HepG2 (cell line): ENCODE data around the gene INTS15. TPM values are rescaled to one million over a fixed set of nuclear protein-coding genes. Genes with fewer than 3 reads are reported as not detected.

Experiments used
- GATA4 ChIP-seq: sonication (generic); IDR thresholded peaks from 2 replicates; pipeline ENCODE4 v1.6.1; 2016; ENCODE audit warnings: antibody characterized with exemption, low read depth, borderline replicate concordance
- NFE2 ChIP-seq: sonication (generic); formaldehyde crosslinking; IDR thresholded peaks from 2 replicates; pipeline ENCODE4 v1.4.0; 2020; ENCODE audit warnings: missing genetic modification reagents
- RORA ChIP-seq: sonication (generic); formaldehyde crosslinking; IDR thresholded peaks from 2 replicates; pipeline ENCODE4 v1.5.0; 2020; ENCODE audit warnings: mild to moderate bottlenecking, missing genetic modification reagents, moderate library complexity
- ZSCAN22 ChIP-seq: sonication (generic); formaldehyde crosslinking; IDR thresholded peaks from 2 replicates; pipeline ENCODE4 v1.4.0; 2020; ENCODE audit warnings: mild to moderate bottlenecking, missing genetic modification reagents
- ZSCAN25 ChIP-seq: sonication (generic); formaldehyde crosslinking; IDR thresholded peaks from 2 replicates; pipeline ENCODE4 v1.8.0; 2022; ENCODE audit warnings: mild to moderate bottlenecking, missing genetic modification reagents
- polyA plus RNA-seq, 8 experiments: library from polyadenylated mRNA; depleted of rRNA in 3 of 8; stranded (reverse) in 7 of 8; unstranded in 1 of 8; fragments of >200 nt; fragmentation: Illumina TruSeq in 4 of 8; extraction: Trizol in 4 of 8; gene quantifications; 2 replicates each; pipeline versions ENCODE4 v1.2.1 to v1.2.3, GENCODE V29; 2011 to 2016; ENCODE audit warnings: low read depth in 4 of 8, missing spikeins in 1 of 8, mixed read lengths in 1 of 8; ENCODE audit not compliant: insufficient read depth in 1 of 8
- total RNA-seq, 5 experiments: library from RNA; depleted of rRNA; stranded (reverse); fragments of >200 nt; fragmentation: Illumina TruSeq; extraction: Trizol; gene quantifications; 2 replicates each; pipeline ENCODE4 v1.2.3, GENCODE V29; 2016; ENCODE audit warnings: low read depth in 1 of 5
- TF ChIP-seq, protein P1 (sequence below): sonication (generic); formaldehyde crosslinking; IDR thresholded peaks from 2 replicates; pipeline ENCODE4 v1.5.0; 2020; ENCODE audit warnings: mild to moderate bottlenecking, missing genetic modification reagents
- TF ChIP-seq, protein P2 (sequence below): sonication (generic); formaldehyde crosslinking; IDR thresholded peaks from 2 replicates; pipeline ENCODE4 v1.5.1; 2020; ENCODE audit warnings: mild to moderate bottlenecking, missing genetic modification reagents, moderate library complexity

The INTS15 gene
- total and polyA plus RNA-seq, 2 of the 13 experiments (the other 11 are each of a cell fraction or from before 2014, with no cell fraction given): 16.3 to 25.7 TPM

DNA sequence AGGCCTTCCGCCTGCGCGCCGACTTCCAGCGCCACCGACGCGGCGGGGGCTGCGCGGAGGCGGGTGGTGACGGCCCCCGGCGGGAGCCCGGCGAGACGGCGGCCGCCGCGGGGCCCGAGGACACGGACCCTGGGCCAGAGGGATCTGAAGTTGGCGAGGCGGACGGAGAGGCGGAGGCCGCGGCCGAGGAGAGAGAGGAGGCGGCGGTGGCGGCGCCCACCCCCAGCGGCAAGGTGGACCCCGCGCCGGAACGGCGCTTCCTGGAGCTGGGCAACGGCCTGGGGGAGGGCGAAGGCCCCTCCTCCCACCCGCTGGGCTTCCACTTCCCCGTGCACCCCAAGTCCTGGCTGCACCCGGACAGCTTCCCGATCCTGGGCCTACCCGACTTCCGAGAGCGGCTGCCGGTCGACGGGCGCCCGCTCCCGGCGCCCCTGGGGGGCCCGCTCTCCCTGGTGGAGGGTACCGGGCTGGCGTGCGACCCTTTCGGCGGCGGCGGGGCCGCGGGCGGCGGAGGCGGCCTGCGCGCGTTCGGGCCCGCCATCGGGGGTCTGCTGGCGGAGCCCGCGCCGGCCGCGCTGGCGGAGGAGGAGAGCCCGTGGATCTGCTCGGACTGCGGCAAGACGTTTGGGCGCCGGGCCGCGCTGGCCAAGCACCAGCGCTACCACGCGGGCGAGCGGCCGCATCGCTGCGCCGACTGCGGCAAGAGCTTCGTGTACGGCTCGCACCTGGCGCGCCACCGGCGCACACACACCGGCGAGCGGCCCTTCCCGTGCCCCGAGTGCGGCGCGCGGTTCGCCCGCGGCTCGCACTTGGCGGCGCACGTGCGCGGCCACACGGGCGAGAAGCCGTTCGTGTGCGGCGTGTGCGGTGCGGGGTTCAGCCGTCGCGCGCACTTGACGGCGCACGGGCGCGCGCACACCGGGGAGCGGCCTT lies 63.5 kb downstream of the INTS15 start (continued):
- TF ChIP-seq, protein P1, sequence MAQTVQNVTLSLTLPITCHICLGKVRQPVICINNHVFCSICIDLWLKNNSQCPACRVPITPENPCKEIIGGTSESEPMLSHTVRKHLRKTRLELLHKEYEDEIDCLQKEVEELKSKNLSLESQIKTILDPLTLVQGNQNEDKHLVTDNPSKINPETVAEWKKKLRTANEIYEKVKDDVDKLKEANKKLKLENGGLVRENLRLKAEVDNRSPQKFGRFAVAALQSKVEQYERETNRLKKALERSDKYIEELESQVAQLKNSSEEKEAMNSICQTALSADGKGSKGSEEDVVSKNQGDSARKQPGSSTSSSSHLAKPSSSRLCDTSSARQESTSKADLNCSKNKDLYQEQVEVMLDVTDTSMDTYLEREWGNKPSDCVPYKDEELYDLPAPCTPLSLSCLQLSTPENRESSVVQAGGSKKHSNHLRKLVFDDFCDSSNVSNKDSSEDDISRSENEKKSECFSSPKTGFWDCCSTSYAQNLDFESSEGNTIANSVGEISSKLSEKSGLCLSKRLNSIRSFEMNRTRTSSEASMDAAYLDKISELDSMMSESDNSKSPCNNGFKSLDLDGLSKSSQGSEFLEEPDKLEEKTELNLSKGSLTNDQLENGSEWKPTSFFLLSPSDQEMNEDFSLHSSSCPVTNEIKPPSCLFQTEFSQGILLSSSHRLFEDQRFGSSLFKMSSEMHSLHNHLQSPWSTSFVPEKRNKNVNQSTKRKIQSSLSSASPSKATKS (CRISPR knock-in tag): no peak
- TF ChIP-seq GATA4 (no peak), NFE2 (CRISPR knock-in tag) (no peak), RORA (CRISPR knock-in tag) (no peak), ZSCAN25 (no peak), ZSCAN22 (CRISPR knock-in tag) (no peak)
- TF ChIP-seq, protein P2, sequence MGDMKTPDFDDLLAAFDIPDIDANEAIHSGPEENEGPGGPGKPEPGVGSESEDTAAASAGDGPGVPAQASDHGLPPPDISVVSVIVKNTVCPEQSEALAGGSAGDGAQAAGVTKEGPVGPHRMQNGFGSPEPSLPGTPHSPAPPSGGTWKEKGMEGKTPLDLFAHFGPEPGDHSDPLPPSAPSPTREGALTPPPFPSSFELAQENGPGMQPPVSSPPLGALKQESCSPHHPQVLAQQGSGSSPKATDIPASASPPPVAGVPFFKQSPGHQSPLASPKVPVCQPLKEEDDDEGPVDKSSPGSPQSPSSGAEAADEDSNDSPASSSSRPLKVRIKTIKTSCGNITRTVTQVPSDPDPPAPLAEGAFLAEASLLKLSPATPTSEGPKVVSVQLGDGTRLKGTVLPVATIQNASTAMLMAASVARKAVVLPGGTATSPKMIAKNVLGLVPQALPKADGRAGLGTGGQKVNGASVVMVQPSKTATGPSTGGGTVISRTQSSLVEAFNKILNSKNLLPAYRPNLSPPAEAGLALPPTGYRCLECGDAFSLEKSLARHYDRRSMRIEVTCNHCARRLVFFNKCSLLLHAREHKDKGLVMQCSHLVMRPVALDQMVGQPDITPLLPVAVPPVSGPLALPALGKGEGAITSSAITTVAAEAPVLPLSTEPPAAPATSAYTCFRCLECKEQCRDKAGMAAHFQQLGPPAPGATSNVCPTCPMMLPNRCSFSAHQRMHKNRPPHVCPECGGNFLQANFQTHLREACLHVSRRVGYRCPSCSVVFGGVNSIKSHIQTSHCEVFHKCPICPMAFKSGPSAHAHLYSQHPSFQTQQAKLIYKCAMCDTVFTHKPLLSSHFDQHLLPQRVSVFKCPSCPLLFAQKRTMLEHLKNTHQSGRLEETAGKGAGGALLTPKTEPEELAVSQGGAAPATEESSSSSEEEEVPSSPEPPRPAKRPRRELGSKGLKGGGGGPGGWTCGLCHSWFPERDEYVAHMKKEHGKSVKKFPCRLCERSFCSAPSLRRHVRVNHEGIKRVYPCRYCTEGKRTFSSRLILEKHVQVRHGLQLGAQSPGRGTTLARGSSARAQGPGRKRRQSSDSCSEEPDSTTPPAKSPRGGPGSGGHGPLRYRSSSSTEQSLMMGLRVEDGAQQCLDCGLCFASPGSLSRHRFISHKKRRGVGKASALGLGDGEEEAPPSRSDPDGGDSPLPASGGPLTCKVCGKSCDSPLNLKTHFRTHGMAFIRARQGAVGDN (CRISPR knock-in tag): no peak
- TF ChIP-seq, all 625 proteins: peak for 0
